Embryonic facial prominence (tissue), 1 donor: Measurements from ENCODE around the gene TMEM72.

Source experiments
- DNase-seq: peaks from one replicate; pipeline ENCODE4 v3.0.0-alpha.2; 2016; ENCODE audit errors: extremely low spot score

Gene TMEM72

DNA sequence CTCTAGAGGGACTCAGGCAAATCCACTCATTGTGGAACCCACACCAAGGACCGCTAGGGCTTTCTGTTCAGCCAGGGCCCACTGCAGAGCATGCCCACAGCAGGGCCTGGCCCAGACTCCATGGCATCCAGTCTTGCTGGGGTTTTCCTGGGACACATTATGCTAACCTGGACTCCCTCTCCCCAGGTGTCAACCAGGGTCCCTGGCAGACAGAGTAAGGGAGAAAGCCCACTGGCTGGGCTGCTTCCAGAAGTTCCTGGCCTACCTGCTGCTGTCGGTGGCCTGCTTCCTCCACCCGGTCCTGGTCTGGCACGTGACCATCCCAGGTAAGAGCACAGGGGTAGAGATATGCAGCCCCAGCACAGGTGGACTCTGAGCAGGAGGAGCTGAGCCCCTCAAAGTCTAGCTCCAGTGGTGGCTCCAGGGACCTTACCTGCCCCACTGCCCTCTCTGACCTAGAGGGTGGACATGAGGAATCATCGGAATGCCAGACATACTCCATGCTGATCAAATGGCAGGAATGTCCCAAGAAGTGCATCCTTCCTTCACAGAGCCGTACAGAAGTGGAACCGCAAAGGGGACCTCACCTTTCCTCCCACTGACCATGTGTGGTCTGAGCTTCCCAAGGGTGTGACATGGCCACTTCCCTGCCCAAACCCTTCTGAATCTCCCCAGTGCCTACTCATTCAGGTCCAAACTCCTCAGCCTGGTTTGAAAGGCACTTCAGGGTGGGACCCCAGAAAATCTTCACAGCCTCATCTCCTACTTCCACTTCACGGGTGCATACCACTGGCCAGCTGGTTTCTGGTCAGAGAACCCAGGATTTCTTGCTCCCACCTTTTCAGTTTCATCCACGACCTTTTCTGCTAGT is 22.5 kb downstream of the TMEM72 start:
- DNase-seq: no peak

DNA sequence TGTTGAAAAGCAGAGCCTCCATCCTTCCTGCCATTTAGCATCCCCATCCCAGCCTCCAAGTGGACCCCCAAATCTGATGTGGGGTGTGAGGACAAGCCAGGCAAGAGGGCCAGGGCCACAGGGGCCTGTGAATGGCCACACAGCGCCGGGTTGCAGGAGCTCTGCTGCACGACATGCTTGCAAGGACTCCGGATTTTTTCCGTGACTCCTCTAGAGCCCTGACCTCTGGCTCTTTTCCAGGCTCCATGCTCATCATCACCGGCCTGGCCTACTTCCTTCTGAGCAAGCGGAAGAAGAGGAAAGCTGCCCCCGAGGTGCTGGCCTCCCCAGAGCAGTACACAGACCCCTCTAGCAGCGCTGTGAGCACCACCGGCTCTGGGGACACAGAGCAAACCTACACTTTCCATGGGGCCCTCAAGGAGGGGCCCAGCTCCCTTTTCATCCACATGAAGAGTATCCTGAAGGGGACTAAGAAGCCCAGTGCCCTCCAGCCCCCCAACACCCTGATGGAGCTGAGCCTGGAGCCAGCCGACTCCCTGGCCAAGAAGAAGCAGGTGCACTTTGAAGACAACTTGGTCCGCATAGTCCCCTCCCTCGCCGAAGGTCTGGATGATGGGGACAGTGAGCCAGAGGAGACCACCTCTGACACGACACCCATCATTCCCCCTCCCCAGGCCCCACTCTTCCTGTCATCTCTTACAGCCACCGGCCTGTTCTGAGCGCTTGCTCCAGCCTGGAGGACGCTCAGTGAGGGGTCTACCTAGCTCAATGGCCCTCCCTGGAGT is 23.5 kb downstream of the TMEM72 start:
- no peak for DNase-seq

DNA sequence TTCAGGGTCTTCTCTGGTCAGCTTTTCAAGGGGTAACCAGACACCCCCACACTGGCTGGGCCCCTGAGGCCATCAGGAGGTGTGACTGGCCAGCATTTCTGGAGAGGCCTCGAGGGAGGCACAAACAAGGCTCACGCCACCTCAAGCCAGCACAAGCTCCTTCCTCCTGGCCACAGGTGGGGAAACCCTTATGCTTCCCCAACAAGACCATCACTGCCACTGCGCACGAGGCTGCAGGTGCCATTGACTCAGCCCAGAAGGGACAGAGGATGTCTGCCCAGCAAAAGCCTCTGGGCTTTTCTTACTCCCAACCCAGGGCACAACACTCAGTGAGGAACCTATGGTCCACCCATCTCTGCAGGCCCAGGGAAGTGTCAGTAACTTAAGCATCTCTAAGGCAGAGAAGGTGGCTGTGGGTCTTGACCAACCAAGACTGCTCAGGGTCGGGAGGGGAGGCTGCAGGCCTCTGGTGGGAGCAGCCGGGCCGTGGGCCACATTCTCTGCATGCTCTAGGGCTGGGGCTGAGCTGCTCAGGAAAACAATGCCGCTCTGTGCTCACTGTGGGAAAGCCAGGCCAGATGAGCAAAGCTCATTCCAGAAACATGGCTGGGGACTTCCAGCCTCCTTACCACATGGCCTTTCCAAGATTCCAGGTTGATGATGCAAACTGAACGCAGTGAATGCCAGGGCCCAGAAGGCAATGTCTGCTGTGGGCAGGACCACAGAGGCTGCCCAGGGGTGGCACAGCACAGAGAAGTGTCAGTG is 24.2 kb downstream of the TMEM72 start:
- DNase-seq: no peak

DNA sequence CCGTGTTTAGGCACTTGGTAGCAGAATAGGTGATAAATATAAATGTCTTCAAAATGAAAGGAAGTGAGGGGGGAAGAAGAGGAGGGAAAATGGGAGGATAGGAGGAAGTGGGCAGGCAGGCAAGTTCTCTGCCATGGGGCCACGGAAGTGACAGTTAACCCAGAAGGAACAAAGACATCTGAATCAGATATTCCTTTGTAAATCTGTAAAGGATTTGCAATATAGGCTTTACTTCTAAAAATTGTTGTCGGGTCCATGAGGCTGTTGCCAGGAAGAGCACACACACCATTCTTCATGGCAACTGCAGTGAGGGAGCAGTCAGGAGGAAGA is 24.8 kb downstream of the TMEM72 start:
- DNase-seq: no peak

DNA sequence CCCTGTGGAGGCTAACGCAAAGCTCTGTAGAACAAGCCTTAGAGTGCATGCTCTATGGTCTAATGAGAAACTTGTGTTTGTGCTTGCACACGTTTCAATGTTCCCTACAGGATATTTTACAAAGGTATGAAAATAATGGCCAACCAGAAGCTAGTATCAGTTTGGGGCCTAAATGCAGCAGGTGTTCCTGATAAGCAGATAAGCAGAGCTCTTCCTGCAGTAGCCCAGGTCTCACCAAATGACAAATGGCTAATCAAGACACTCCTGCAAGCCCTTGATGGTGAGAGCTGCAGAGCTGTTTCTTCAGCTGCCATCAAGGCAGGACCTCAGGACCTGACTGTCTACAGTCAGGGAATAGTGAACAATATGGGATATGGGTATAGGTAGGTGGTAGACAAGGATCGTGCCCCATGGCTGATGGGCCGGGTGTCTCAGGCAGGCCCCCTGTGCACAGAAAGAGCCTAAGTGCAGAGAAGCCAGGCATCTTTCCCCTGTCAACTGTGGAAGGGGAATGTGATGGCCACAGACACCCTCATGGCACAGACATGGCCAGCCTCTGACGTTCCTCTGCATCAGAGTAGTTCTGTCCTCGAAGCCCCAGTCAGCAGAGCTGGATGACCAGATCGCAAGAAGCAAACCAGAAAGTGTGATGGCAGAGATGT is 25.3 kb downstream of the TMEM72 start:
- DNase-seq: no peak

DNA sequence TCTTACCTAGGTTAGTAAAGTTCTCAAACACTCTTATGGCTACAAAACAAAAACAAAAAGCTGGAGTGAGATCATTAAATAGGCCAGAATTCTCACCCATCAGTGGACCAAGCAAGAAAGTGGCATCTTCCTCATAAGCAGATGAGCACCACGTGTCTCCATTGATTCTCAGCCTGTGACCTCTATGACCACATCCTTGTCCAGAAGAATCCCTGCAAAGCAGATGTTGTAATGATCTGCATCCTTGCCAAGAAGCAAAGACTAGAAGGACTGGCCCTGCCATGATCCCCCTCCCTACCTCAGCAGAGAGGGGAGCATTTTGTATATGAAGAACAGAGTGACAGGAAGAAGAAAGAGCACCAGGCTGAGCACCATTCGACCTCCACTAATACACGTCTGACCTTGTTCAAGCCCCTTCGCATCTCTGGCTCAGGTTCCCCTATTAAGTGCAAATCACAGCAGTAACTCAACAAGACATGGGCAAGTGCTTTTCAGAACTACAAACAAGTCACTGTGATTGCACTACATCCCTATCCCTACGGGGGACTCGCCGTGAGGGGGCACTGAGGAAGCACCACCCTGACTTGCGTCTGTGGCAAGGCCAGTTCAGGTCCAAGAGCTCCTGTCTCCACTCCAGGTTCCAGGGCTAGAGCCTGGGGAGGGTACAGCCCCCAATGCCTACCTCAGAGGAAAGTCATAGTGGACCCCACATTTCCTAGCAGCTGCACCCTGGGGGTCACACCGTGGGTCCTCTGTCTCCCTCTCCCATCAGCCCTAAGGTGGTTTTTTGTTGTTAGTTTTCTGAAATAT is 26.3 kb downstream of the TMEM72 start:
- DNase-seq: no peak

DNA sequence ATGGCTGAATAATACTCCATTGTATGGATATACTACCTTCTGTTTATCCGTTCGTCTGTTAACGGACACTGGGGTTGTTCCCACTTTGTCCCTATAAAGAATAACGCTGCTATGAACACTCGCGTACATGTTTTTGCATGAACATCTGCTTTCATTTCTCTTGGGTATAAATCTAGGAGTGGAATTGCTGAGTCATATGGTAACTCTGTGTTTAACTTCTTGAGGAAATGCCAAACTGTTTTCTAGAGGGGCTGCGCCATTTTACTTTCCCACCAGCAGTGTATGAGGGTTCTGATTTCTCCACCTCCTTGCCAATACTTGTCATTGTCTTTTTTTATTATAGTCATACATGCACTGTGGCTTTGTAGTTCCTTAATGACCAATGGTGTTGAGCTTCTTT is 27.8 kb downstream of the TMEM72 start:
- no peak for DNase-seq

DNA sequence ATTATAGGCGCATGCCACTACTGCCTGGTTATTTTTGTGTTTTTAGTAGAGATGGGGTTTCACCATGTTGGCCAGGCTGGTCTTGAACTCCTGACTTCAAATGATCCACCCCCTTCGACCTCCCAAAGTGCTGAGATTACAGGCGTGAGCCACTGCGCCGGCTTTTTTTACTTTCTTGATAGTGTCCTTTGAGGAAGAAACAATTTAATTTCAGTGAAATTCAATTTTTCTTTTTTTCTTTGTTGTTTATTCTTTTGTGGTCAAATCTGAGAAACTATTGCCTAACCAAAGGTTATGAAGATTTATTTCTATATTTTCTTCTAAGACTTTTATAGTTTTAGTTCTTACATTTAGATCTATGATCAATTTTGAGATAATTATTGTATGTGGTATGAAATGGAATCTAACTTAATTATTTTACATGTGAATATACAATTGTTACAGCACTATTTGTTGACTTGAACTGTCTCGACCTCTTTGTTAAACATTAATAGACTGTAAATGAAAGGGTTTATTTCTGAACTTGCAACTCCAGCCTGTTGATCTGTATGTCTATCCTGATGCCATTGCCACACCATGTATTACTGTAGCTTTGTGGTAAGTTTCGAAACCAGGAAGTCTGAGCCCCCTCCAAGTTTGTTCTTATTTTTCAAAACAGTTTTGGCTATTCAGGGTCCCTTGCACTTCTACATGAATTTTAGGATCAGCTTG is 28.7 kb downstream of the TMEM72 start:
- DNase-seq: no peak

DNA sequence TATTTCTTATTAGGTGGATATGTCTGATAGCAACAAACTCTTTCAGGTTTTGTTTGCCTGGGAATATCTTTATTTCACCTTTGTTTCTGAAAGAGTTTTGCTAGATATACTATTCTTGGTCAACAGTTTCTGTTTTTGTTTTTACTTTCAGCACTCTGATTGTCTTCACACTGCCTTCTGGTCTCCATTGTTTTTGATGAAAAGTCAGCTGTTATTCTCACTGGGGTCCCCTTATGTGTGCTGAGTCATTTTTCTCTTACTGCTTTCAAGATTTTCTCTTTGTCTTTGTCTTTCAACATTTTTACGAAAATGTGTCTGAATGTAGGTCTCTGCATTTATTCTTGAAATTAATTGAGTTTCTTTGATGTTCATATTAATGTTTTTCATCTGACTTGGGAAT is 33.2 kb downstream of the TMEM72 start:
- DNase-seq: no peak

DNA sequence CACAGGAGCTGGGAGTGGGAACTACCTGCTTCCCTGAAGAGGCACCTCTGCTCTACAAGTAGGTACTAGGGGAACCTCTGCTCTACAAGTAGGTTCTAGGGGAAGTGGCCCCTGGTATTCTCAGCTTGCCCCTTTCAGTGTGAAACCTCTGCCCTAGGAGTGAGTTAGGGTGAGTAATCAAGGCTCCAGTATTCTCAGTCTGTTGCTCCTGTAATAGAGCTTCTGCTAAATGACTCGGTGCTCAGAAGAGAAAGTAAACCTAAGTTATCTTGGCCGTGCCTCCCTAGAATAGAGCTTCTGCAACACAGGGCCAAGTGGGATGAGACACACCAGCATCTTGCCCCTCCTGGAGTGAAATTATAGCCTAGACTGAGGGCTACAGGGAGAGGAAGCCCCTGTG is 35.1 kb downstream of the TMEM72 start:
- DNase-seq: no peak

DNA sequence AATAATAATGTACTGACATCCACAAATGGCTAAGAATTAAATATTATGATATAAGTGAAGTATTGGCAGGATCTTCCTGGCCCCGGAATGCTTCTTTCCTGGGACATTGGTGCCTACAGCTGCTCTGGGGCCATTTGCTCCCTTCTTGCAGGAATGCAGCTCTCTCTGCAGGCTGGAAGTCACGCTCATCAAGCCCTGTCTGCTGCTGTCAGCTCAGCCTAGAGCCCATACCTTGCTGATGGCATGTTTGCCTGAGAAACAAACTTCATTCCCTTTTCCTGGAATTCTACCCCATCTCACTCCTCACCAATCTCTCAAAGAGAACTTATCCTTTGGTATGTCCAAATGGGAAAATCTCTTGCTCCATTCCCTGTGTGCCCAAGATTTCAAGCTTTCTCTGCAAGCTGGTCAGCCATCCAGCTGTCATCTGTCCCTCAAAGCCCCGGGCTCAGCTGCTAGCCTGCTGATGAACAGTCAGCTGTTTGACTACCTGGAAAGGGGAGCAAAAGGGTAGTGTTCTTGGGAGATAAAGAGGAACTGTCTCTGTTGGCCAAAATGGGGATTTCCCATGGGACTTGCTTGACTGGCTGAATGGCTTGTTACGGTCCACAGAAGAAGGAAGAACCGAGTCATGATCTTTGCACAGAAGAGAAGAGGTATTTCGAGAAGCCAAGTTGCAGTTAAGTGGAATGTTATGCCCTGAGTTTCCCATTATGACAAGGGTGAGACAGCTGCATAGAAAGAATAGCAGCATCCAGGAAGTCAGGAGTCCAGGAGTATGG is 36.4 kb downstream of the TMEM72 start:
- DNase-seq: no peak

DNA sequence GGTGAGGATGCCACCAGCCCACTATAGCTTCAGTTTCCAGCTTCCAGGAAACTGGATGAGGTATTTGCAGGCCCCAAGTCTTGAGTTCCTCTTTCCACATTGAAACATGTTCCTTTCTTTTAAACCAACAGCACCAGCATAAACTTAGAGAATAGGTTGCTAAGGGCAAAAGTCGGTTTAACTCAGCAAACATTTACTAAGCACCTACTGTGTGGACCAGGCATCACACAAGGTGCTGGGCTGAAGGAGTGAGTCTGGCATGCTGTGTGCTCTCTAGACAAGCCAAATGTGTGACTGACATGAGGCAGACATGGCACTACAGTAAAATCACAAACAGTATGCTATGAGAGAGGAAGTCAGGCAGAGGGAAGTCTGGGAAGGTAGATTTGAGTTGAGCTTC is 37.5 kb downstream of the TMEM72 start:
- DNase-seq: no peak

DNA sequence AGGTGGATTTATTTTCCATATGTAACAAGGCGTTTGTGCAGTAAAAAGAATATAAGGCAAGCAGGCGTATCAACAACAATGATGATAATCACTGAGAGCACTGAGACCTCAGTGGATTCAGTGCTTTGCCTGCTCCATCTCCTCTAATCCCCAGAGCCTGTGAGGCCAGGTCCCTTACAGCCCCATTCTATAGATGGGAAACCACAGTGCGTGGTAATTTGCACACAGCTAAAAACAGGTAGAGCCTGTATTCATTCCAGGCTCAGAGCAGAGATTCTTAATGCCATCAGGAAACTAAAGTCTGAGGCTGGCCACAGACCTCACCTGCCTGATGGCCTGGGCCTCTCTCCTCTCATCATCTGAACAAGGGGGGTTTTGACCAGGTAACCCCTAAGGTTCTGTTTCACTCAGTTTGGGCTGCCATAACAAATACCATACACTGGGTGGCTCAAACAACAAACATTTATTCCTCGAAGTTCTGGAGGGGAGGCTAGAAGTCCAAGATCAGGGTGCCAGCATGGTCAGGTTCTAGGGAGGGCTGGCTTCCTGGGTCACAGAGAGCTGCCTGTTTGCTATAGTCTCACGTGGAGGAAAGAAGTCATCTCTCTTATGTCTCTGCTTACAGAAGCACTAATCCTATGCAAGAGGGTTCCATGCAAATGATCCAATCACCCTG is 38.1 kb downstream of the TMEM72 start:
- no peak for DNase-seq

DNA sequence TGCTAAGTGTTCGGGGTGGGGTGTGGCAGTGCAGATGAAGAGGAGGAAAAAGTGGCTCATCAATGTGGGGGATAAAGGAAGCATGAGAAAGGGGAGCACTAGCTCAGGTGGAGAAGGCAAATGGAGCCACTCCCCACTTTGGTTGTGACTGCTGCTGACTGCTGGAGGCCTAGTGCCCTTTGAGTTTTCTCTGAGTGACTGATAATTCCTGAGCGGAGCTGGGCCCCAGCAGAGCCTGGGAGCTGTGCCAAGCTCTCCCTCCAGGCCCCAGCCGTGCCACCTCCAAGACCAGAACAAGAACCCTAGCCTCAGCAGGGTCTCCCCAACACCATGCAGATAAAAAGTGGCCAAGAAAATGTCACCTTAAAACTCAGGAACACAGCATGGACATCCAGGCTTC is 38.8 kb downstream of the TMEM72 start:
- no peak for DNase-seq

DNA sequence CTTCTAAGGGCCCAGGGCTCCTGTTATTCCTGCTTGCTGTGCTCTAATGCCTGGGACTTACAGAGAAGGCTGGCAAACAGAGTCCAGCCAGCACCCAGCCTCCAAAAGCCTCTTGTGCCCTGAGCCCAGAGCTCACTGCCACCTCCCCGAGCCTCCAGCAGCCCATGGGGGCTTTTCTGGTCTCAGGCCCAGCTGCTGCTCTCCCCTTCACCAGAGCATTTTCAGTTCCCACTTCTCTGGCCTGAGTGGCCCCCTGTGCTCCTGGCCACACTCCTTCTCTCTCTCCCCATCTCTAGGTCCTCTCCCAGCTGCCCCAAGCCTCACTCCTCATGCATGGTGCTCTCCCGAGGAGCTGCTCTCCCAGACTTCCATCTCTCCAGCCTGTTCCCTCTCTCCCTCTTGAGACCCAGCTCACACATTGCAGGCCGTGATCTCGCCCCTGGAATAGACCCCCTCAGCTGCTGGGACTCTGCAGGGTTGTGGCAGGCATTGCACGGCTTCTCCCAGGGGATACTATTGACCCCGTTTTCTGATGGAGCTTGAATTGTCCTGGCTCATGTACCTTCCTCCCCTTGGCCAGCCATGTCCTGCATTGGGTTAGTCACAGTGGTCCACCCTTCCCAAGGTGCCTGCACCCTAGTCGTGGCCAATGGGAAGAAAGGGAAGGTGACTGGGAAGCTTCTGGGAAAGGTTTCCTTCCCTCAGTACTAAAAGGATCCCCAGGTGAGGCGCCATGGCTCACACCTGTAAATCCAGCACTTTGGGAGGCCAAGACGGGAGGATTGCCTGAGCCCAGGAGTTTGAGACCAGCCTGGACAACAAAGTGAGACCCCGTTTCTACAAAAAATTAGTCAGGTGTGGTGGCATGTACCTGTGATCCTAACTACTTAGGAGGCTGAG is 39.4 kb downstream of the TMEM72 start:
- DNase-seq: no peak

DNA sequence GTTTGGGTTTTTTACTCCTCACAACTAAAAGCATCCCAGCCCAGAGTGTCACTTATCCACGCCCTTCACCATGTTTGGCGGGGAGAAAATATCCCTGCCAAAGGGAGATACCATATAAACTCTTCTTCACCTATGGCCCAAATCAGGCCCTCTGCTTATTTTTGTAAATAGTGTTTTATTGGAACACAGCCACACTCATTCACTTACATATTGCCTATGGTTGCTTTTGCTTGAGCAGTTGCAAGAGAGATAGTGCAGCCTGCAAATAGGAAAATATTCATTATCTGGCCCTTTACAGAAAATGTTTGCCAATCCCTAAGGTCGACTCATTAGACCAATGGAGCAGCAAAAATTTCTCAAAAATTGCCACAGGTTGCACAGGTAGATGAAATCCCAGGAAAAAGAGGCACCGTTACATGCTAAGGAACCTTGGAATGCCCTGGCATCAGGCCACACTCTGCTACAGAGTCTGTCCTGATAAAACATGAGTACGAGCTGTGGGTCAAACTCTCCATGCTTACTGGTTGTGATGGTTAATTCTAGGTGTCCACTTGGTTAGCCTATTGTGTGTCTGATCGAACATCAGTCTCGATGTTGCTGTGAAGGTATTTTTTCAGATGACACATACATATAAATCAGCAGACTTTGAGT is 40.6 kb downstream of the TMEM72 start:
- no peak for DNase-seq

DNA sequence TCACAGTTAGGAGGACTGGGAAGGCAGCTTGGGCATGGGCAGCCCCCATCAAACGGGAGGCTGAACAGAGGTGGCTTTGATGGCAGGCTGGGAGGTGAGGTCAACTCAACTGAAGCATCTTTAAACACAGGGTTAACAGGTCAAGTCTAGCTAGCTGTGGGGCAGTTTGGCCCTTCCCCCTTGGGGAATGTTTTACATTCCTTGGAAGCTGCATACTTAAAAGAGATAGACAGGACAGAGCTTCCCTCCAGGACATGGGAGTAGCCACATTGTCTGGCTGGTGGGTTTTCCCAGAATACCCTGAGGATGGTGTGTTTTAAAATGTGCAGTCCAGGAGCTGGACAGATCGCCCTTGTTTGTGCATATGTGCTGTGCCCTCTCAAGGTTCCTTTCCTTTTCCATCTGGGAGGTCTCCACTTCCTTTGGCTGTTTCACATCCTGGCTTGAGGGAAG is 41.7 kb downstream of the TMEM72 start:
- no peak for DNase-seq
